HepG2 (cell line): ENCODE data around the gene STH. TPM values are rescaled to one million over a fixed set of nuclear protein-coding genes. Genes with fewer than 3 reads are reported as not detected.

Source experiments
- AKAP8 ChIP-seq: sonication (generic); formaldehyde crosslinking; IDR thresholded peaks from 2 replicates; pipeline ENCODE4 v1.5.1; 2020; ENCODE audit warnings: mild to moderate bottlenecking, missing genetic modification reagents
- CENPT ChIP-seq: sonication (generic); formaldehyde crosslinking; IDR thresholded peaks from 2 replicates; pipeline ENCODE4 v1.8.0; 2022; ENCODE audit warnings: low read depth, mild to moderate bottlenecking, moderate library complexity, missing genetic modification reagents
- GABPB1 ChIP-seq: IDR thresholded peaks from 2 replicates; pipeline ENCODE4 v1.6.1; 2016; ENCODE audit warnings: mild to moderate bottlenecking, missing genetic modification reagents, moderate library complexity, missing compliant biosample characterization
- GZF1 ChIP-seq: sonication (generic); formaldehyde crosslinking; IDR thresholded peaks from 2 replicates; pipeline ENCODE4 v1.5.1; 2020; ENCODE audit warnings: mild to moderate bottlenecking, missing genetic modification reagents
- HDAC2 ChIP-seq: sonication (generic); formaldehyde crosslinking; IDR thresholded peaks from 2 replicates; pipeline ENCODE4 v1.4.0; 2020; ENCODE audit warnings: missing genetic modification reagents
- NBN ChIP-seq: fragments of 450-650 bp; conservative IDR thresholded peaks from 2 replicates; pipeline ENCODE4 v1.6.1; 2017
- PRDM4 ChIP-seq: sonication (generic); formaldehyde crosslinking; IDR thresholded peaks from 2 replicates; pipeline ENCODE4 v1.9.0; 2021; ENCODE audit warnings: missing genetic modification reagents, borderline replicate concordance
- SMYD3 ChIP-seq: sonication (generic); formaldehyde crosslinking; IDR thresholded peaks from 2 replicates; pipeline ENCODE4 v1.8.1; 2023; ENCODE audit warnings: mild to moderate bottlenecking, missing genetic modification reagents
- TARDBP ChIP-seq: sonication (generic); formaldehyde crosslinking; IDR thresholded peaks from 2 replicates; pipeline ENCODE4 v1.8.0; 2022; ENCODE audit warnings: mild to moderate bottlenecking, missing genetic modification reagents
- TFDP2 ChIP-seq: sonication (generic); formaldehyde crosslinking; IDR thresholded peaks from 2 replicates; pipeline ENCODE4 v1.4.0; 2020; ENCODE audit warnings: missing genetic modification reagents
- ZBTB8A ChIP-seq: sonication (generic); formaldehyde crosslinking; IDR thresholded peaks from 2 replicates; pipeline ENCODE4 v1.4.0; 2020; ENCODE audit warnings: mild to moderate bottlenecking, low read depth, missing genetic modification reagents, borderline replicate concordance
- ZHX1 ChIP-seq: sonication (generic); formaldehyde crosslinking; IDR thresholded peaks from 2 replicates; pipeline ENCODE4 v1.8.1; 2022; ENCODE audit warnings: low read depth, mild to moderate bottlenecking, missing genetic modification reagents
- ZMYM3 ChIP-seq: sonication (generic); formaldehyde crosslinking; IDR thresholded peaks from 2 replicates; pipeline ENCODE4 v1.5.1; 2020; ENCODE audit warnings: mild to moderate bottlenecking, missing genetic modification reagents
- ZNF512 ChIP-seq: sonication (generic); formaldehyde crosslinking; IDR thresholded peaks from 2 replicates; pipeline ENCODE4 v1.4.0; 2020; ENCODE audit warnings: mild to moderate bottlenecking, missing genetic modification reagents
- ZNF619 ChIP-seq: sonication (generic); formaldehyde crosslinking; IDR thresholded peaks from 2 replicates; pipeline ENCODE4 v1.4.0; 2020; ENCODE audit warnings: mild to moderate bottlenecking, missing genetic modification reagents
- ZNF687 ChIP-seq: sonication (generic); formaldehyde crosslinking; IDR thresholded peaks from 2 replicates; pipeline ENCODE4 v1.5.1; 2020; ENCODE audit warnings: mild to moderate bottlenecking, missing genetic modification reagents, moderate library complexity
- polyA plus RNA-seq, 8 experiments: library from polyadenylated mRNA; depleted of rRNA in 3 of 8; stranded (reverse) in 7 of 8; unstranded in 1 of 8; fragments of >200 nt; fragmentation: Illumina TruSeq in 4 of 8; extraction: Trizol in 4 of 8; gene quantifications; 2 replicates each; pipeline versions ENCODE4 v1.2.1 to v1.2.3, GENCODE V29; 2011 to 2016; ENCODE audit warnings: low read depth in 4 of 8, missing spikeins in 1 of 8, mixed read lengths in 1 of 8; ENCODE audit not compliant: insufficient read depth in 1 of 8
- total RNA-seq, 5 experiments: library from RNA; depleted of rRNA; stranded (reverse); fragments of >200 nt; fragmentation: Illumina TruSeq; extraction: Trizol; gene quantifications; 2 replicates each; pipeline ENCODE4 v1.2.3, GENCODE V29; 2016; ENCODE audit warnings: low read depth in 1 of 5

The STH gene
- total and polyA plus RNA-seq, 2 of the 13 experiments (the other 11 are each of a cell fraction or from before 2014, with no cell fraction given), result not detected

- 0 out of 2 replicates have a peak, but pooled peaks have one; percentile 6 for TF ChIP-seq GABPB1 (CRISPR knock-in tag)
- no peak for TF ChIP-seq TARDBP
- no peak for TF ChIP-seq GZF1
- TF ChIP-seq TFDP2 (CRISPR knock-in tag), result no peak
- TF ChIP-seq PRDM4 (CRISPR knock-in tag), result no peak
- TF ChIP-seq AKAP8 (CRISPR knock-in tag), result no peak
- TF ChIP-seq ZBTB8A (CRISPR knock-in tag), result 0 out of 2 replicates have a peak, but pooled peaks have one; percentile 39
- no peak for TF ChIP-seq SMYD3 (CRISPR knock-in tag)
- TF ChIP-seq ZMYM3, result 0 out of 2 replicates have a peak, but pooled peaks have one; percentile 10
- TF ChIP-seq ZNF619 (CRISPR knock-in tag), result no peak
- TF ChIP-seq ZNF512, result no peak
- TF ChIP-seq ZHX1 (CRISPR knock-in tag), result no peak
- no peak for TF ChIP-seq NBN
- peak; percentile 66 for TF ChIP-seq ZNF687
- no peak for TF ChIP-seq CENPT (CRISPR knock-in tag)
- no peak for TF ChIP-seq HDAC2 (CRISPR knock-in tag)
These were observed 2.6 kb downstream of the STH start (continued) for GRCh38 chr17:46001390-46002310.
